Right ventricle myocardium superior (tissue), 1 donor: ENCODE results near the gene RSBN1L. TPM values are rescaled to one million over a fixed set of nuclear protein-coding genes. Genes with fewer than 3 reads are reported as not detected.
A peak's percentile ranks its signal among the peaks of the same experiment; 100 is the strongest.

ENCODE experiments used
- ATAC-seq: fragments of 200-7000 bp; cut with Tn5 transposase; one replicate; pipeline ENCODE4 v1.9.1; 2020; ENCODE audit warnings: mild to moderate bottlenecking; ENCODE audit not compliant: poor library complexity
- DNase-seq: peaks from one replicate; pipeline ENCODE4 v3.0.0-alpha.2; 2020
- intact Hi-C: fragments of 100-400 bp; cut with DNase I; formaldehyde crosslinking; loops from one replicate; pipeline ENCODE4 v1.11.2; 2022
- total RNA-seq: library from RNA; stranded (reverse); fragmentation: NEBNext Ultra II Directional; extraction: Animal tissue kit (Norgen Biotek cat#: 25700); gene quantifications from one replicate; pipeline ENCODE4 v1.2.1, GENCODE V29; 2021
- donor health status: DM: no; HTN: yes; CAD: no; lungs with severe emphysema.

The RSBN1L gene
- total RNA-seq, 1 donor from 2014 or later: 9.3 TPM

DNA sequence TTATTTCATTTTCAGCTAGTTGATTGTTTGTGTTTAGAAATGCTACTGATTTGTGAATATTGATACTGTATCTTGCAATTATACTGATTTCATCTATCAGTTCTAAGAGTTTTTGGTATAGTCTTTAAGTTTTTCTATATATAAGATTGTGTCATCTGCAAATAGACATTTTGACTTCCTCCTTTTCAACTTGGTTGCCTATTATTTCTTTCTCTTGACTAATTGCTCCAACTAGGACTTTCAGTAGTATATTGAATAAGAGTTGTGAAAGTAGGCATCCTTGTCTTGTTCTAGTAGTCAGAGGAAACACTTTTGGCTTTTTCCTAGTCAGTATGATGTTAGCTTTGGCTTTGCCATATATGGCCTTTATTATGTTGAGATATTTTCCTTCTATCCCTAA is 122.8 kb downstream of the RSBN1L start:
- no peak for ATAC-seq
- no peak for DNase-seq
- intact Hi-C loops: no loop called here

GRCh38 chr7:77820967-77821366 is 124.7 kb downstream of the RSBN1L start:
- DNase-seq (no peak), ATAC-seq (no peak)
- intact Hi-C loops: no loop called here

- intact Hi-C loops: no loop called here
- ATAC-seq (no peak), DNase-seq (no peak)
Measured at GRCh38 chr7:77822269-77822668, 126.0 kb downstream of the RSBN1L start.

DNA sequence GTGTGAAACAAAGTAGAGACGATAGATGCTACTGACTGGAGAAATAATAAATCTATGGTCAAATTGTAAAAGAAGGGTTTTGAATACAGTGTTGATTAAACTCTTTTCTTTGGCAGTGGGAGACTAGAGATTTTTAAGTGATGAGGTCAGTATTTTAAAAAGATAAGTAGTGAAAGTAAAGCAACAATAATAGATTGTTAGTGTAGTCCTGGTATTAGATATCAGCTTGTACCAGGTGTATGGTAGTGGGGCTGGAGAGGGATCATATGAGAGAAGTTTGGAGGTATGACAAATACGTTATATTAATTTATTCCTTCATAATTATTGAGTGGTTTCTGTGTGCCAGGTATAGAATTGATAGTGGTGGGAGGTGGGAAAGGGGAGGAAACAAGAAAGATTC is 127.5 kb downstream of the RSBN1L start:
- intact Hi-C loops: no loop called here
- no peak for DNase-seq
- no peak for ATAC-seq

- intact Hi-C loops: no loop called here
- no peak for ATAC-seq
Measured at GRCh38 chr7:77824636-77825035, 128.4 kb downstream of the RSBN1L start.

DNA sequence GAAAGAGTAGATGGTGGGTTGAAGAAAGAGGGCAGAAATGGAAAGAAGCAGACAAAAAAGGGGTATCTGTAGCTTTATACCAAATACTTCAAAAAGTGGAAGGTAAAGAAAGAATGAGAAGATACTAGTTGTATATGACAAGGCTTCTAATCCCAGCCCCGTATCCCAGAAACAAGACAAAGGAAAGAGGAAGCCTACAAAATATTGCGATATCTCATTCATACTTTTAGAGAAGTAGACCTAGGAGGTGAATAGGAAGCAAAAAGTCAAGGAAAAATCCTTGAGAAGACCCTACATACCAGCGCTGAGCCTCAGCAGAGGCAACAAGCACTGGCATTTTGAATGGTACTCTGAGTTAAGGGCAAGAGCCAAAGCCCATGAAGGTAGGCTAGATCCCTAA is 128.9 kb downstream of the RSBN1L start:
- ATAC-seq: peak; percentile 27
- intact Hi-C loops: no loop called here
- DNase-seq: no peak

More at GRCh38 chr7:77824636-77825035, 128.4 kb downstream of the RSBN1L start:
- no peak for DNase-seq

DNA sequence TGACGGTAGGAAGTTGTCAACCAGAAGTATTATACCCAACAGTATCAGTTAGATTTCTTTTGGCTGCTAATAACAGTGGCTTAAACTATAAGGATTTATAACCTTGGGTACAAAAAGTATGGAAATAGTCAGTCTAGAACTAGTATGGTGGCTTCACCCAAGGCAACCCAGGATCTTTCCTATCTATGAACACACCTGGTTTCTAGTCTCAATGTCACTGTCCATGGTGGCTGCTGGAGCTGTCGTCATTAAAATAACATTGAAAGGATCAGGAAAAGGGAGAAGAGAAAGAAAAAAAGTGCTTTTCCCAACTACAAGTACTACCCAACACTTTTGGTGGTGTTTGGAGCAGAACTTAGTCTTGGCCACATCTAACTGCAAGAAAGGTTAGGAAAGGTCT is 130.0 kb downstream of the RSBN1L start:
- no peak for ATAC-seq
- DNase-seq: no peak
- intact Hi-C loops: no loop called here

- DNase-seq: no peak
- no peak for ATAC-seq
- intact Hi-C loops: no loop called here
Measured at GRCh38 chr7:77827999-77828398, 131.7 kb downstream of the RSBN1L start.

GRCh38 chr7:77830649-77831355 is 134.5 kb downstream of the RSBN1L start:
- no peak for DNase-seq
- intact Hi-C loops: no loop called here
- ATAC-seq: peak; percentile 53

DNA sequence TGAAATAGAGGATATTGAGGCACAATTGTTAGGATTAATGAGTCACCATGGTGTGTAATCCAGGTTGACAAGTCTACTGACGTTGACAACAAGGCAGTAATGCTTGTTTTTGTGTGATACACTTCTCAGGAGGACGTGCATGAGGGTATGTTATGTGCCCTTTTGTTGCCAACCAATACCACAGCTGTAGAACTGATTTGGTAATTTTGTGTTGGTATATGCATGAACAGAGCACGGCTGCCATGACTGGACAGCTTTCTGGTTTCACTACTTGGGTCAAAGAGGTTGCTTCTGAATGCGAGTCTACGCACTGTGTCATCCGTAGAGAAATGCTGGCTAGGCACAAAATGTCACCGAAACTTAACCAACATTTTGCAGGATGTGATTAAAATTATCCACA is 135.2 kb downstream of the RSBN1L start:
- ATAC-seq (no peak), DNase-seq (no peak)
- intact Hi-C loops: no loop called here

DNA sequence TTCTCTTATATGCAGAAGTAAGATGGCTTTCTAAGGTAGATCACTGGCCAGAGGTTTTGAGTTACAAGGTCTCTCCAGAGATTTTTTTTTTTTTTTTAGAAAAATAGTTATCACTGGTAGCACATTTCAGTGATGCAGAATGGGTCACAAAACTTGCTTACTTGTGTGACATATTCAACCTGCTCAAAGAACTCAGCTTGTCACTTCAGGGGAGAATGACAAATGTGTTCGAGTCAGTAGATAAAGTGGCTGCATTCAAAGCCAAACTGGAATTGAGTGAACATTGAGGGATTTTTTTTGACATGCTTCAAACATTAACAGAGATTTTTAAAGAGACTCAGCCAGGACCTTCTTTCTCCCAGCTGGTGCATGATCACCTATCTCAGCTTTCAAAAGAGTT is 135.7 kb downstream of the RSBN1L start:
- intact Hi-C loops: no loop called here
- DNase-seq (no peak), ATAC-seq (no peak)

Other genes with a start within 250 kb of the RSBN1L start
- 38.3 TPM for gene PTPN12, start 159.2 kb upstream of the RSBN1L start, total RNA-seq
- gene TMEM60, start 102.0 kb downstream of the RSBN1L start, total RNA-seq: 6.6 TPM
- 17.6 TPM for gene PHTF2, start 102.3 kb downstream of the RSBN1L start, total RNA-seq